Measurements from ENCODE around the gene CMSS1. TPM values are rescaled to one million over a fixed set of nuclear protein-coding genes. Genes with fewer than 3 reads are reported as not detected.

CMSS1 gene
- total and polyA plus RNA-seq, 2 donors: 14.7 to 25.0 TPM

GRCh38 chr3:100075851-100076730 lies 258.4 kb downstream of the CMSS1 start:
- peaks cover 1% of the 10 kb centered on the region for H3K4me1 ChIP-seq (ENCODE audit: insufficient read depth)
- H3K36me3 ChIP-seq (ENCODE audit: insufficient read depth): no peaks in the 10 kb centered on the region
- DNase-seq (ENCODE audit: extremely low spot score): no peak
- H3K27ac ChIP-seq (ENCODE audit: low read depth): peak overlapping the region; percentile 5
- H3K4me3 ChIP-seq (ENCODE audit: low read depth, low read length): no peak overlapping the region
- 40% methylated on average over 4 of the region's 4 CpGs for WGBS

- H3K36me3 ChIP-seq (ENCODE audit: insufficient read depth): no peaks in the 10 kb centered on the region
- no peak overlapping the region for H3K27ac ChIP-seq (ENCODE audit: low read depth)
- DNase-seq (ENCODE audit: extremely low spot score): no peak
- WGBS: 37% methylated on average over 7 of the region's 7 CpGs
- H3K4me3 ChIP-seq (ENCODE audit: low read depth, low read length): no peak overlapping the region
- peaks cover 1% of the 10 kb centered on the region for H3K4me1 ChIP-seq (ENCODE audit: insufficient read depth)
These were observed 259.3 kb downstream of the CMSS1 start for GRCh38 chr3:100076731-100077529.

GRCh38 chr3:100079328-100079727 lies 261.7 kb downstream of the CMSS1 start:
- peaks cover 1% of the 10 kb centered on the region for H3K4me1 ChIP-seq (ENCODE audit: insufficient read depth)
- H3K27ac ChIP-seq (ENCODE audit: low read depth): no peak overlapping the region

GRCh38 chr3:100080573-100080972 lies 262.9 kb downstream of the CMSS1 start:
- no peaks in the 10 kb centered on the region for H3K36me3 ChIP-seq (ENCODE audit: insufficient read depth)
- DNase-seq (ENCODE audit: extremely low spot score): no peak
- H3K4me3 ChIP-seq (ENCODE audit: low read depth, low read length): no peak overlapping the region
- no peak overlapping the region for H3K27ac ChIP-seq (ENCODE audit: low read depth)
- WGBS: 52% methylated on average over 2 of the region's 2 CpGs
- H3K4me1 ChIP-seq (ENCODE audit: insufficient read depth): no peaks in the 10 kb centered on the region

More at GRCh38 chr3:100079328-100079727, 261.7 kb downstream of the CMSS1 start:
- no peaks in the 10 kb centered on the region for H3K36me3 ChIP-seq (ENCODE audit: insufficient read depth)
- no peak for DNase-seq (ENCODE audit: extremely low spot score)
- 97% methylated on average over 1 of the region's 1 CpG for WGBS
- H3K4me3 ChIP-seq (ENCODE audit: low read depth, low read length): no peak overlapping the region

- Histone ChIP-seq H3K4me3 (ENCODE audit: low read depth, low read length) (no peak overlapping the region), H3K36me3 (ENCODE audit: insufficient read depth) (no peaks in the 10 kb centered on the region), H3K4me1 (ENCODE audit: insufficient read depth) (no peaks in the 10 kb centered on the region), H3K27ac (ENCODE audit: low read depth) (no peak overlapping the region)
- WGBS: 42% methylated on average over 1 of the region's 1 CpG
- DNase-seq (ENCODE audit: extremely low spot score): no peak
These were observed 263.6 kb downstream of the CMSS1 start for GRCh38 chr3:100081311-100081710.

- 44% methylated on average over 2 of the region's 2 CpGs for WGBS
- Histone ChIP-seq H3K27ac (ENCODE audit: low read depth) (no peak overlapping the region), H3K36me3 (ENCODE audit: insufficient read depth) (no peaks in the 10 kb centered on the region), H3K4me3 (ENCODE audit: low read depth, low read length) (no peak overlapping the region), H3K4me1 (ENCODE audit: insufficient read depth) (no peaks in the 10 kb centered on the region)
- DNase-seq (ENCODE audit: extremely low spot score): no peak
These were observed 264.5 kb downstream of the CMSS1 start for GRCh38 chr3:100081986-100082692.

- H3K36me3 ChIP-seq (ENCODE audit: insufficient read depth): no peaks in the 10 kb centered on the region
- 83% methylated on average over 1 of the region's 1 CpG for WGBS
- no peak overlapping the region for H3K27ac ChIP-seq (ENCODE audit: low read depth)
- DNase-seq (ENCODE audit: extremely low spot score): no peak
- no peak overlapping the region for H3K4me3 ChIP-seq (ENCODE audit: low read depth, low read length)
- no peaks in the 10 kb centered on the region for H3K4me1 ChIP-seq (ENCODE audit: insufficient read depth)
These were observed 265.1 kb downstream of the CMSS1 start for GRCh38 chr3:100082714-100083113.

GRCh38 chr3:100083209-100083608 lies 265.5 kb downstream of the CMSS1 start:
- H3K4me1 ChIP-seq (ENCODE audit: insufficient read depth): no peaks in the 10 kb centered on the region
- H3K4me3 ChIP-seq (ENCODE audit: low read depth, low read length): no peak overlapping the region
- no peak overlapping the region for H3K27ac ChIP-seq (ENCODE audit: low read depth)
- 85% methylated on average over 6 of the region's 6 CpGs for WGBS
- DNase-seq (ENCODE audit: extremely low spot score): no peak
- H3K36me3 ChIP-seq (ENCODE audit: insufficient read depth): no peaks in the 10 kb centered on the region

- DNase-seq (ENCODE audit: extremely low spot score): no peak
- WGBS: 82% methylated on average over 7 of the region's 7 CpGs
- no peak overlapping the region for H3K27ac ChIP-seq (ENCODE audit: low read depth)
- no peaks in the 10 kb centered on the region for H3K36me3 ChIP-seq (ENCODE audit: insufficient read depth)
- H3K4me1 ChIP-seq (ENCODE audit: insufficient read depth): no peaks in the 10 kb centered on the region
- no peak overlapping the region for H3K4me3 ChIP-seq (ENCODE audit: low read depth, low read length)
These were observed 266.6 kb downstream of the CMSS1 start for GRCh38 chr3:100084100-100084806.

GRCh38 chr3:100086401-100086800 lies 268.7 kb downstream of the CMSS1 start:
- WGBS: 52% methylated on average over 1 of the region's 1 CpG
- H3K36me3 ChIP-seq (ENCODE audit: insufficient read depth): no peaks in the 10 kb centered on the region
- H3K27ac ChIP-seq (ENCODE audit: low read depth): no peak overlapping the region
- no peak for DNase-seq (ENCODE audit: extremely low spot score)
- H3K4me1 ChIP-seq (ENCODE audit: insufficient read depth): no peaks in the 10 kb centered on the region
- H3K4me3 ChIP-seq (ENCODE audit: low read depth, low read length): no peak overlapping the region

- no peaks in the 10 kb centered on the region for H3K4me1 ChIP-seq (ENCODE audit: insufficient read depth)
- peak overlapping the region; percentile 0 for H3K27ac ChIP-seq (ENCODE audit: low read depth)
- no peaks in the 10 kb centered on the region for H3K36me3 ChIP-seq (ENCODE audit: insufficient read depth)
- no peak for DNase-seq (ENCODE audit: extremely low spot score)
- no peak overlapping the region for H3K4me3 ChIP-seq (ENCODE audit: low read depth, low read length)
These were observed 269.5 kb downstream of the CMSS1 start for GRCh38 chr3:100087198-100087597.

- Histone ChIP-seq H3K4me3 (ENCODE audit: low read depth, low read length) (no peak overlapping the region), H3K4me1 (ENCODE audit: insufficient read depth) (no peaks in the 10 kb centered on the region), H3K27ac (ENCODE audit: low read depth) (no peak overlapping the region), H3K36me3 (ENCODE audit: insufficient read depth) (no peaks in the 10 kb centered on the region)
- 68% methylated on average over 2 of the region's 2 CpGs for WGBS
- DNase-seq (ENCODE audit: extremely low spot score): no peak
These were observed 271.2 kb downstream of the CMSS1 start for GRCh38 chr3:100088735-100089368.

Data from urinary bladder (tissue), 4 donors.